Measurements from ENCODE around the gene ACAD11. TPM values are rescaled to one million over a fixed set of nuclear protein-coding genes. Genes with fewer than 3 reads are reported as not detected.
A peak's percentile ranks its signal among the peaks of the same experiment; 100 is the strongest.

The ACAD11 gene
- total RNA-seq, 4 donors from 2014 or later = 9.1 to 20.1 (median 16.0) TPM

DNA sequence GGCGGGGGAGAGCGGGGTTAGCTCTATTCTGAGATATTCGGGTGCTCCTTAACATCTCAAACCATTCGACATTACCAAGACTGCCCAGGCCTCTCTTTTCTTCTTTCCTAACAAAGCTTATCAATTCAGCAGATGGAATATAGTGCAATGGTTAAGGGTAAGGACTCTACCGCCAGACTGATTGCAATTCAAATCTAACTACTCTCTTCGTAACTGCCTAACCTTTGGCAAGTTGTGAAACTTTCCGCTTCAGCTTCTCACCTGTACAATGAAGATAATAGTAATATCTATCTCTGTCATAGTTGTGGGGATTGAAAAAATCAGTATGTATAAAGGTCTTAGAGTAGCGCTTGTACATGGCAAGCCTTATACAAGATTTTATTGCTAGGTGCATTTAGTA lies 1.5 kb upstream of the ACAD11 start:
- WGBS, 2 donors = 12 to 14% methylated on average over 8 of the region's 8 CpGs
- no peak for DNase-seq (ENCODE audit: low spot score in 2 of 2)
- intact Hi-C loops (cut with DNase I; ENCODE audit: low total_unique reads) = no loop called here
- H3K4me3 ChIP-seq (ENCODE audit: low read depth, poor library complexity, severe bottlenecking) = peak overlapping the region; percentile 90
- TF ChIP-seq CTCF (IDR thresholded peaks at IDR 0.05) (no peak), POLR2A (IDR thresholded peaks at IDR 0.05) (no peak)

DNA sequence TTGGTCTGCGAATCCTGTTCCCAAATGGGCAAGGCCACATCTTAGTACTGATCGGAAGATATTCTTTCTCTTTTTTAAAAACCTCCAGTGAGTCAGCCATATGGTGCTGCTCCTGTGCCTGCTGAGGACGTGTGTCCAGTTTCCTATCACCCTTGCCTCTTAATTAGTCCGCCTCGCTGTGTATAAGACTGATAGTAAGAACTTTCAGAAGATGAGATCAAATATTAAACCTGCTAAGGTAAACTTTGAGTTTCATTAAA lies 1.1 kb upstream of the ACAD11 start:
- peak in 1 of 2 donors; percentile 52 for DNase-seq (ENCODE audit: low spot score in 2 of 2)
- intact Hi-C loops (cut with DNase I; ENCODE audit: low total_unique reads) = no loop called here
- whole genome bisulfite sequencing, 2 donors = 0% methylated on average over 5 of the region's 5 CpGs
- TF ChIP-seq CTCF (IDR thresholded peaks at IDR 0.05) (no peak), POLR2A (IDR thresholded peaks at IDR 0.05) (no peak)
- peak overlapping the region; percentile 90 for H3K4me3 ChIP-seq (ENCODE audit: low read depth, poor library complexity, severe bottlenecking)

DNA sequence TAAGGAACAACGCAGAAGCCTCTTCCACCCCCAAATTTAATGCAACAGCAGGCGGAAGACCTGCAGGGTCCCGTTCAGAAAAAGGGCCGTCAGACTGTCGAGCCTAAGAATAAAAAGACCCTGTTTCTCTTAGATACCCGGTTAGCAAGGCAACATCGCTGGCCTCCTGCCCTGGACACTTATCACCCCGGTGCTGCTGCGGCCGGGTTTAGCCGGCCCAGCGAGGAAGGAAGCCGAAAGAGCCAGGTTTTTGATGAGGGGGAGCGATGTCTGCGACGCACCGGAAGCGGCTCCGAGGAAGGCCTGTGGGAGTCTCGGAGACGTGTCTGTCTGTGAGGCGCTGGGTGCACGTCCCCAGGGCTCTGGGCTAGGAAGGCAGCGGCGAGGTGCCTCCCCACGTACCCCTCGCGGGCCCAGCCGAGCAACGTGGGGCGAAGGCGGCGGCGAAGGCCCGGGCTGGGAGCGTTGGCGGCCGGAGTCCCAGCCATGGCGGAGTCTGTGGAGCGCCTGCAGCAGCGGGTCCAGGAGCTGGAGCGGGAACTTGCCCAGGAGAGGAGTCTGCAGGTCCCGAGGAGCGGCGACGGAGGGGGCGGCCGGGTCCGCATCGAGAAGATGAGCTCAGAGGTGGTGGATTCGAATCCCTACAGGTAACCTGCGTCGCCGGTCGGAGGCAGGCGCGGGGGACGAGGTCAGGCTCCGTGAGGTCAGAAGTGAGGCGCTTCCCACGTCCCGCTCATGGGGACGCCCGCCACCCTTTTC lies 622 bp upstream of the ACAD11 start, which contains the start of gene UBA5:
TSS of gene UBA5 (plus strand) at position 278 of the 759 bp plus-strand sequence. CDS start at position 487, 209 bp downstream.
- intact Hi-C loops (cut with DNase I; ENCODE audit: low total_unique reads) = no loop called here
- 0% methylated on average over 34 to 64 of the region's 64 CpGs for WGBS, 2 donors
- H3K4me3 ChIP-seq (ENCODE audit: low read depth, poor library complexity, severe bottlenecking) = peak within 1 kb of the TSS; percentile 90
- DNase-seq (ENCODE audit: low spot score in 2 of 2) = peak; percentile 46 to 93
- TF ChIP-seq POLR2A (IDR thresholded peaks at IDR 0.05) (no peak), CTCF (IDR thresholded peaks at IDR 0.05) (no peak)

DNA sequence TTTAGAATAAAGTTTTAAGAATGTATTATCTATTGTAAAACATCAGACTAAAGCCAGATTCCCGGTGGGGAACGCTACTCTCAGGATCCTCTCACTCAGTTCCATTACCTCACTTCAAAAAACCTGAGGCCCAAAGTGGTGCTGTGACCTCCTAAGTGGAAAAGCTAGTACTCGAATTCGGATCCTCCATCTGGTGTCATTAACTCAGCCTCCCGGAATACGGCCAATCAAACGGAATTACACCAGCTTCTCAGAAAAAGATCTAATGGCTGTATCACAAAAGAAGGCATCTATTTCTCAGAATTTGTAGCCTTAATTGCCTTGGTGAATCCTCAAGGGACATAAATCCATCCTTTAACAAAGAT lies 627 bp downstream of the ACAD11 start:
- H3K4me3 ChIP-seq (ENCODE audit: low read depth, poor library complexity, severe bottlenecking) = peak overlapping the region; percentile 90
- peak in 1 of 2 donors; percentile 72 for DNase-seq (ENCODE audit: low spot score in 2 of 2)
- 5 to 6% methylated on average over 7 of the region's 7 CpGs for WGBS, 2 donors
- TF ChIP-seq CTCF (IDR thresholded peaks at IDR 0.05) = no peak
- no peak for TF ChIP-seq POLR2A (IDR thresholded peaks at IDR 0.05)
- intact Hi-C loops (cut with DNase I; ENCODE audit: low total_unique reads) = no loop called here

DNA sequence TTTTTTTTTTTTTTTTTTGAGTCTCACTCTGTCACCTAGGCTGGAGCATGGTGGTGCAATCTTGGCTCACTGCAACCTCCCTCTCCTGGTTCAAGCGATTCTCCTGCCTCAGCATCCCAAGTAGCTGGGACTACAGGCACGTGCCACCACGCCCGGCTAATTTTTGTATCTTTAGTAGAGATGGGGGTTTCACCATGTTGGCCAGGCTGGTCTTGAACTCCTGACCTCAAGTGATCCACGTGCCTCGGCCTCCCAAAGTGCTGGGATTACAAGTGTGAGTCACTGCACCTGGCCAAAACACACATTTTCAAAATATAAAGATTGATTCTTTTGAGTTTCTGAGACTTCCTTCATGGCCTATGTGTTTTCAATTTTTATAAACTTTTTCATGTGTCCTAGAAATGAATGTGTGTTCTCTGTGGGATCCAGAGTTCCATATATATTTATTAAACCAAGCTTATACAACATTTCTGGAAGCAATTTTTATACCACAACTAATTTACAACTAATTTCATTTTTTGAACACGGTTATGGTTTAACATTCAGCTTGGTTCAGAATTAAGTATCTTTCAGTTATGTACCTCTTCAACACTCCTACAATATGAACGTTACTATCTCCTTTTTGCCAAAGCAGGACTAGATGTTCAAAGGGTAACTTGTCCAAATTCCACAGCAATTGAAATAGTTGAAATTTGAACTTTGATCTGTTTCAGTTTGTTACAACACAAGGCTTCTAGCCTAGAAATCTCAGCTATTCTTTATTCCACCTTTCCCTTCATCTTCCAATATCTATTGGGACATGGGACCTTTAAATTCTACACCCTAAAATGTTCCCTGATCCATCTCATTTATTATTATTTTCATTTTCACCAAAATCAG lies 1.5 kb downstream of the ACAD11 start:
- no peak for DNase-seq (ENCODE audit: low spot score in 2 of 2)
- 68 to 82% methylated on average over 8 of the region's 8 CpGs for WGBS, 2 donors
- no peak overlapping the region for H3K4me3 ChIP-seq (ENCODE audit: low read depth, poor library complexity, severe bottlenecking)
- TF ChIP-seq POLR2A (IDR thresholded peaks at IDR 0.05) (no peak), CTCF (IDR thresholded peaks at IDR 0.05) (no peak)
- intact Hi-C loops (cut with DNase I; ENCODE audit: low total_unique reads) = no loop called here

All from lower leg skin (tissue), 4 donors.